Measurements from ENCODE around the gene F10.

Gene F10

DNA sequence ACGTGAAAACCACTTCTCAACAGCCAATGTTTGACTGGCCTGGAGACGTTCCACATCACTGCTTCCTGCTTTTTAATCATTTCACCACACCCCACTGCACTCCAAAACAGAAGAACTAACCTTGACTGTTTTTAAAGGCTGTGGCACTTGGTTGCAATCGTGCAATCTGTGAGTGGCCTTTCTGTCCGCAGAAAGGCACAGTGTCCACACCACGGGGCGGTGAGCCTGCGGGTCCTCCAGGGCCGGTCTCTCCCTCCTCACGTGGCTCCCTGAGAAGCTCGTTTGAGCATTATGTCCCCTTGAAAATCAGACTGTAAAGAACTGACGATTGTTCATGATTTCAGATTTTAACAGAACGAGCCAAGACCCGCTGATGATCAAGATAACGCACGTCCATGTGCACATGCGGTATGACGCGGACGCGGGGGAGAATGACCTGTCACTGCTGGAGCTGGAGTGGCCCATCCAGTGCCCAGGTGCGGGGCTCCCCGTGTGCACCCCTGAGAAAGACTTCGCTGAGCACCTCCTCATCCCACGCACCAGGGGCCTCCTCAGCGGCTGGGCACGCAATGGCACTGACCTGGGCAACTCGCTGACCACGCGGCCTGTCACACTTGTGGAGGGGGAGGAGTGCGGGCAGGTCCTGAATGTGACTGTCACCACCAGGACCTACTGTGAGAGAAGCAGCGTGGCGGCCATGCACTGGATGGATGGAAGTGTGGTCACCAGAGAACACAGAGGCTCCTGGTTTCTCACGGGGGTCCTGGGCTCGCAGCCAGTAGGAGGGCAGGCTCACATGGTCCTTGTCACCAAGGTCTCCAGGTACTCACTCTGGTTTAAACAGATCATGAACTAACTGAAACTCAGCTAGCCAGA lies 48.9 kb downstream of the F10 start:
- H3K4me3 ChIP-seq (ENCODE audit: low read depth, low read length), result no peak overlapping the region
- TF ChIP-seq, protein P1, sequence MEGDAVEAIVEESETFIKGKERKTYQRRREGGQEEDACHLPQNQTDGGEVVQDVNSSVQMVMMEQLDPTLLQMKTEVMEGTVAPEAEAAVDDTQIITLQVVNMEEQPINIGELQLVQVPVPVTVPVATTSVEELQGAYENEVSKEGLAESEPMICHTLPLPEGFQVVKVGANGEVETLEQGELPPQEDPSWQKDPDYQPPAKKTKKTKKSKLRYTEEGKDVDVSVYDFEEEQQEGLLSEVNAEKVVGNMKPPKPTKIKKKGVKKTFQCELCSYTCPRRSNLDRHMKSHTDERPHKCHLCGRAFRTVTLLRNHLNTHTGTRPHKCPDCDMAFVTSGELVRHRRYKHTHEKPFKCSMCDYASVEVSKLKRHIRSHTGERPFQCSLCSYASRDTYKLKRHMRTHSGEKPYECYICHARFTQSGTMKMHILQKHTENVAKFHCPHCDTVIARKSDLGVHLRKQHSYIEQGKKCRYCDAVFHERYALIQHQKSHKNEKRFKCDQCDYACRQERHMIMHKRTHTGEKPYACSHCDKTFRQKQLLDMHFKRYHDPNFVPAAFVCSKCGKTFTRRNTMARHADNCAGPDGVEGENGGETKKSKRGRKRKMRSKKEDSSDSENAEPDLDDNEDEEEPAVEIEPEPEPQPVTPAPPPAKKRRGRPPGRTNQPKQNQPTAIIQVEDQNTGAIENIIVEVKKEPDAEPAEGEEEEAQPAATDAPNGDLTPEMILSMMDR (IDR thresholded peaks at IDR 0.05; ENCODE audit: borderline replicate concordance, insufficient read depth, low read depth, low read length), result no peak

DNA sequence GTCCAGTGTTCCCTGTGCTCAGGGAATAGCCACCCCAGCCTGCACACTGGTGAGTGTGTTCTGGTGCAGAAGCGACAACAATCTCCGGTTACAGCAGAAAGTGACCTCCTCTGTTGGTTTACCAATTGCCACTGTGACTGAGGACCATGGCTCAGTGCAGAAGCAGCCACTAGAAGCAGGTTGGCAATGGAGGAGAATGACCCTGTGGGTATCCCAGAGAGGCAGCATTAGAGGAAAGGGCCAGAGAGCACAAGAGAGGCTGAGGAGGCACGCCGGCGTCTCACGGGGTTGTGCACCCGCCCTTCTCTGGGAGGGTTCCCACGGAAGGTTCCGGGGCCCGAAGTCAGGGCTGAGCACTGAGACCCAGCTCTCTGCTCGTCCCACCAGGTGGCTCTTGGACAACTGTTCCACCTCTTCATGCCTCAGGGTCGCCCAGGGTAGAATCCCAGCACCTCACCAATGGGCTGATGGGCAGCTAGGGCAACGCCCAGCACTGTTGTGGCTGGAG lies 49.9 kb downstream of the F10 start:
- no peak overlapping the region for H3K4me3 ChIP-seq (ENCODE audit: low read depth, low read length)
- TF ChIP-seq, protein P1 (IDR thresholded peaks at IDR 0.05; ENCODE audit: borderline replicate concordance, insufficient read depth, low read depth, low read length), result no peak

GRCh38 chr13:113176280-113176679 lies 53.7 kb downstream of the F10 start:
- no peak overlapping the region for H3K4me3 ChIP-seq (ENCODE audit: low read depth, low read length)
- TF ChIP-seq, protein P1 (IDR thresholded peaks at IDR 0.05; ENCODE audit: borderline replicate concordance, insufficient read depth, low read depth, low read length), result no peak

GRCh38 chr13:113176822-113177221 lies 54.2 kb downstream of the F10 start:
- no peak overlapping the region for H3K4me3 ChIP-seq (ENCODE audit: low read depth, low read length)
- TF ChIP-seq, protein P1 (IDR thresholded peaks at IDR 0.05; ENCODE audit: borderline replicate concordance, insufficient read depth, low read depth, low read length), result no peak

GRCh38 chr13:113178070-113178895 lies 55.7 kb downstream of the F10 start:
- TF ChIP-seq, protein P1 (IDR thresholded peaks at IDR 0.05; ENCODE audit: borderline replicate concordance, insufficient read depth, low read depth, low read length), result no peak
- H3K4me3 ChIP-seq (ENCODE audit: low read depth, low read length), result no peak overlapping the region

DNA sequence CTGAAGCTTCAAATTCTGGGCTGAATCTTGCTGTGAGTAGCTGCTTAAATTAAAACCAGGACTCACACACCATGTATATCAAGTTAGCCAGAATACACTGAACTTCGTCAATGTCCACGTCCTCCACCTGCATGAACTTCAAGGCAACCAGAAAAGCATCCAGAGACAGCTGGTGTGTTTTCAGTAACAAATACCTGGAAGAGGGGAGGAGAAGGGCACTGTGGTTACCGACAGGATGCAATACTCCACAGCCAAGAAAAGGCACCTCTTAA lies 56.2 kb downstream of the F10 start:
- no peak overlapping the region for H3K4me3 ChIP-seq (ENCODE audit: low read depth, low read length)
- TF ChIP-seq, protein P1 (IDR thresholded peaks at IDR 0.05; ENCODE audit: borderline replicate concordance, insufficient read depth, low read depth, low read length), result no peak
